ENCODE results near the gene SPEF2. TPM values are rescaled to one million over a fixed set of nuclear protein-coding genes. Genes with fewer than 3 reads are reported as not detected.
A peak's percentile ranks its signal among the peaks of the same experiment; 100 is the strongest.

Gene SPEF2
- total and polyA plus RNA-seq, 7 donors, result 0.13 to 0.71 (median 0.56) TPM

DNA sequence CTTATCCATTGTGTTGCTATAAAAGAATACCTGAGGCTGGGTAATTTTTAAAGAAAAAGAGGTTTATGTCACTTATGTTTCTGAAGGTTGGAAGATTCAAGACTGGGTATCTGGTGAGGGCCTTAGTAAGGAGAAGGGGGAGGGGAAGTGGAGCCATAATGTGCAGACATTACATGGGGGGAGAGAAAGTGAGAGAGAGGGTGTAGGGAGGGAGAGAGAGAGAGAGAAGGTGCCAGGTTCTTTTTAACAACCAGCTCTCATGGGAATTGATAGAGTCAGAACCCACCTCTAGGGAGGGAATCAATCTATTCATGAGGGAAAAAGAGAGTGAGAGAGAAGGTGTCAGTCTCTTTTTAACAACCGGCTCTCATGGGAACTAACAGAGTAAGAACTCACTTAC, 29.5 kb downstream of the SPEF2 start:
- no peak overlapping the region for H3K4me3 ChIP-seq
- no peaks in the 10 kb centered on the region for H3K4me1 ChIP-seq
- TF ChIP-seq, protein P1, sequence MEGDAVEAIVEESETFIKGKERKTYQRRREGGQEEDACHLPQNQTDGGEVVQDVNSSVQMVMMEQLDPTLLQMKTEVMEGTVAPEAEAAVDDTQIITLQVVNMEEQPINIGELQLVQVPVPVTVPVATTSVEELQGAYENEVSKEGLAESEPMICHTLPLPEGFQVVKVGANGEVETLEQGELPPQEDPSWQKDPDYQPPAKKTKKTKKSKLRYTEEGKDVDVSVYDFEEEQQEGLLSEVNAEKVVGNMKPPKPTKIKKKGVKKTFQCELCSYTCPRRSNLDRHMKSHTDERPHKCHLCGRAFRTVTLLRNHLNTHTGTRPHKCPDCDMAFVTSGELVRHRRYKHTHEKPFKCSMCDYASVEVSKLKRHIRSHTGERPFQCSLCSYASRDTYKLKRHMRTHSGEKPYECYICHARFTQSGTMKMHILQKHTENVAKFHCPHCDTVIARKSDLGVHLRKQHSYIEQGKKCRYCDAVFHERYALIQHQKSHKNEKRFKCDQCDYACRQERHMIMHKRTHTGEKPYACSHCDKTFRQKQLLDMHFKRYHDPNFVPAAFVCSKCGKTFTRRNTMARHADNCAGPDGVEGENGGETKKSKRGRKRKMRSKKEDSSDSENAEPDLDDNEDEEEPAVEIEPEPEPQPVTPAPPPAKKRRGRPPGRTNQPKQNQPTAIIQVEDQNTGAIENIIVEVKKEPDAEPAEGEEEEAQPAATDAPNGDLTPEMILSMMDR (IDR thresholded peaks at IDR 0.05), result no peak
- no peak overlapping the region for H3K27ac ChIP-seq
- intact Hi-C loops (cut with DNase I), result no loop called here
- no peaks in the 10 kb centered on the region for H3K36me3 ChIP-seq (ENCODE audit: insufficient read depth in 1 of 2, low read depth in 1 of 2)
- H3K27me3 ChIP-seq (ENCODE audit: insufficient read depth in 3 of 3, low read length in 2 of 3), result no peaks in the 10 kb centered on the region
- whole genome bisulfite sequencing, 3 donors, result 85 to 94% (median 92%) methylated on average over 1 of the region's 1 CpG
- ATAC-seq, result no peak
- no peak for DNase-seq
- no peaks in the 10 kb centered on the region for H3K9me3 ChIP-seq

DNA sequence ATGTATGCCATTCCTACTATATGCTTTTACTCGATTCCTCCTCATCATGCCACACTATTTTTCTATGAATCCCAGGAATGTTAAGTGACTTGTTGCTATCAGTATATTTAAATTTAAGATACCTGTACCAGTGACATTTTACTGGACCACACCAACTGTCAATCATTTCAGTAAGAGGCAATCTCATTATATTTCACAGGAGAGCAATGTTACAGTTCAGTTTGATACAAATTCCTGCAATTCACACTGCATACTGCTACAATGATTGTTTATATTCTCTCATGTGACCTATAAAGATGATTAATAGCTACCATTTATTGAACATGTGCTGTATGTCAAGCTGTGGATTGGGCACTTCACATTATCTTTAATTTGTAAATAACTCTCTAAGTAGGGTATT, 30.0 kb downstream of the SPEF2 start:
- Histone ChIP-seq H3K27me3 (ENCODE audit: insufficient read depth in 3 of 3, low read length in 2 of 3) (no peaks in the 10 kb centered on the region), H3K4me1 (no peaks in the 10 kb centered on the region), H3K9me3 (no peaks in the 10 kb centered on the region), H3K27ac (no peak overlapping the region), H3K36me3 (ENCODE audit: insufficient read depth in 1 of 2, low read depth in 1 of 2) (no peaks in the 10 kb centered on the region), H3K4me3 (no peak overlapping the region)
- intact Hi-C loops (cut with DNase I), result no loop called here
- no peak for DNase-seq
- no peak for ATAC-seq
- TF ChIP-seq, protein P1 (IDR thresholded peaks at IDR 0.05), result no peak
- 91 to 100% (median 93%) methylated on average over 1 of the region's 1 CpG for WGBS, 3 donors

DNA sequence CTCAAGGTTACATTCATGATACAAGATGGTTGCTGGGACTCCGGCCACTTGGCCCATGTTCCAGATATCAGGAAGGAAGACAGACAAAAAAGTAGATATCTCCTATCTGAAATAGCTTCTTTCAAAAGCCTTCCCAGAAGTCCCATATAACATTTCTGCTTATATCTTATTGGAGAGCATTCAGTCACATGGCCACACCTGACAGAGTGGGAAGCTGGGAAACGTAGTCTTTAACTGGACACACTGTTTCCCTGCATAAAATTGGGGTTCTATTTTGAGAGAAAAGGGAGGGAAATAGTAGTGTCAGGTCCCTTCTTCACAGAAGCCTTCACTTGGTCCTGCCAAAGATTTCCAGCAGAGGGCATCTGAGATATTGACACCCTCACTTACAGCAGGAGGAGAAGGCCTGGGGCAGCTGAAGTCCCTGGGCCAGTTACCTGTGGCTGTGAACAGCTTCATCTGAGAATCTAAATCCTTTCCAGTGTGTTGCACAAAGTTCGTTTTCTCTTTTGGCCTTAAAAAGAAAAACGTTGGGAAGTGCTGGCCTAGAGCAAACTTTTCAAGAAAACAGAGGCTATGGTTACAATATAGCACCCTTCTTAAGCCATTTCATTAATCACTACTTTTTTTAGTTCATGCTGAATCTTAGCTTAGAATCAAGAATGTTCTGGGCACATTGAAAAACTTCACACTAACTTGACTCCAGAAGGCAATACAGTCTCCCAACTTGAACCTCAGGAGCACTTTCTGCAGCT, 33.5 kb downstream of the SPEF2 start:
- Histone ChIP-seq H3K4me3 (no peak overlapping the region), H3K27ac (no peak overlapping the region), H3K27me3 (ENCODE audit: insufficient read depth in 3 of 3, low read length in 2 of 3) (no peaks in the 10 kb centered on the region), H3K9me3 (no peaks in the 10 kb centered on the region), H3K4me1 (no peaks in the 10 kb centered on the region), H3K36me3 (ENCODE audit: insufficient read depth in 1 of 2, low read depth in 1 of 2) (no peaks in the 10 kb centered on the region)
- WGBS, 3 donors, result 49 to 60% (median 53%) methylated on average over 4 of the region's 4 CpGs
- no peak for DNase-seq
- TF ChIP-seq, protein P1 (IDR thresholded peaks at IDR 0.05), result peak; percentile 22
- intact Hi-C loops (cut with DNase I), result no loop called here
- ATAC-seq, result no peak

DNA sequence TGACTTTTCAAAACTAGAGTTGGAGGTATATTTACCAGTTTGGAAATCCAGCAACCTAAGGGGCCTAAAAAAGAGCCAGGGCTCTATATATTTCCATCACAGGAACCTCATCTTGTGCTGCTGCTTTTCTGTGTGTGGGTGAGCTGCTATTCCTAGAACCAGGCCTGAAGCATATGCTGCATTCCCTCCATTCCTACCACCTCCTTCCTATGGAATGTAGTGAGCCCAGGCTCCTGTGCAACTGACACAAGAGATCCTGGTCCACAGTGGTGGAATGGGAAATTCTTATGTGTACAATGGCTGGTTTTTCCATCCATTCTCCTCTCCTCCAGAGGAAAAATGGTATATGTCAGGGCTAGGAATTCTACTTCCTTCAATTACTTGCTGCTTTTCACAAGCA, 39.1 kb downstream of the SPEF2 start:
- Histone ChIP-seq H3K27ac (no peak overlapping the region), H3K27me3 (ENCODE audit: insufficient read depth in 3 of 3, low read length in 2 of 3) (no peaks in the 10 kb centered on the region), H3K4me1 (no peaks in the 10 kb centered on the region), H3K9me3 (no peaks in the 10 kb centered on the region), H3K36me3 (ENCODE audit: insufficient read depth in 1 of 2, low read depth in 1 of 2) (no peaks in the 10 kb centered on the region), H3K4me3 (no peak overlapping the region)
- ATAC-seq (no peak), DNase-seq (no peak)
- TF ChIP-seq, protein P1 (IDR thresholded peaks at IDR 0.05), result no peak
- intact Hi-C loops (cut with DNase I), result no loop called here

- intact Hi-C loops (cut with DNase I), result no loop called here
Measured at GRCh38 chr5:35657877-35658276, 40.2 kb downstream of the SPEF2 start.

More at GRCh38 chr5:35657877-35658276, 40.2 kb downstream of the SPEF2 start:
- WGBS, 3 donors, result 93 to 98% (median 95%) methylated on average over 2 of the region's 2 CpGs
- H3K4me1 ChIP-seq, result no peaks in the 10 kb centered on the region
- no peak for ATAC-seq
- no peaks in the 10 kb centered on the region for H3K36me3 ChIP-seq (ENCODE audit: insufficient read depth in 1 of 2, low read depth in 1 of 2)
- TF ChIP-seq, protein P1 (IDR thresholded peaks at IDR 0.05), result no peak
- no peak overlapping the region for H3K4me3 ChIP-seq
- no peaks in the 10 kb centered on the region for H3K9me3 ChIP-seq
- no peak for DNase-seq
- no peaks in the 10 kb centered on the region for H3K27me3 ChIP-seq (ENCODE audit: insufficient read depth in 3 of 3, low read length in 2 of 3)
- H3K27ac ChIP-seq, result no peak overlapping the region

Measured in psoas muscle (tissue), 8 donors.